Gastrocnemius medialis (tissue), 4 donors: ENCODE results near the gene SCAP.

ENCODE experiments used
- POLR2A ChIP-seq, 2 donors: fragments of 450-650 bp; IDR thresholded peaks; one replicate each; pipeline ENCODE4 v1.6.1; 2017; ENCODE audit warnings: antibody characterized with exemption in 2 of 2, mild to moderate bottlenecking in 2 of 2, moderate library complexity in 2 of 2
- TF ChIP-seq, protein P1 (sequence below), 5 experiments: fragments of 450-650 bp in 3 of 5; fragments of 200-600 bp in 2 of 5; sonication (generic) in 2 of 5; IDR thresholded peaks in 4 of 5; conservative IDR thresholded peaks in 1 of 5; 1 replicate in 4 of 5; 2 replicates in 1 of 5; pipeline ENCODE4 v1.5.1; 2016 to 2019; ENCODE audit warnings: antibody characterized with exemption in 5 of 5, mild to moderate bottlenecking in 3 of 5, moderate library complexity in 3 of 5

DNA sequence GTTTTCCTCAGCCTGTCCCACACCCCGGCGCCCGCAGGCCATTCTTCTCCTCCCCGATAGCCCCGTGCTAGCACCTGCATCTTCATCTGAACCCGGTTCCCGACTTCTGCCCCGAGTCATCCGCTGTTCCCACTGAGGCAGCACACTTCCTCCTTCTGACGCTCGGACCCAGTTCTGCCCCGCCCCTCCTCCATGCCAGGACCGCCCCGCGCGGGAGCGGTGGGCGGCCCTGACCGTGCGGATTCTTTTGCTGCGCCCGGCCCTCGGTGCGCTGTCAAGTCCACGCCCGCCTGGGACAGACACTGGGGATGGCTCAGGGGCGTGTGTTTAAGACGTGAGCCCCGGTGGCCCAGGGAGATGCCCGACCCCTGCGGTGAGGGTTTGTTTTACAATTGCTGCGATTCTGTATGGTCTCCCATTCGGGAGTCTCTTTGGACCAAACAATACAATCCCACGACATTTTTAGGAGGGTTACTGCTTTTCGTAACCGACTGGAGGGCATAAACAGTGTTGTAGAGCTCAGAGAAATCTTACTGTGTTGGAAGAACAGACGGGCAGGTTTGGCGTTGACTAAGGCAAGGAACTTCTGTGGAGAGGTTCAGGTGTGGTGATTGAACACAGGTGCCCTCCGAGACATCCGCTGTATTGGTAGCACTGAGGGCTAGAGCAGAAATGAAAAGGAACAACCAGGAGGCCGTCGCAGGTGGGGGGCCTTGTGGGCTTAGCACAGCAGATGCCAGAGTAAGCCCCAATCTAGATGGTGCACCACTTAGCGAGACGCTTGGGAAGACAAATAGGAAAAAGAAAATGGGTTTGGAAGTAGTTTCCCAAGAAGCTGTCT, 94.2 kb downstream of the SCAP start:
- TF ChIP-seq, protein P1, sequence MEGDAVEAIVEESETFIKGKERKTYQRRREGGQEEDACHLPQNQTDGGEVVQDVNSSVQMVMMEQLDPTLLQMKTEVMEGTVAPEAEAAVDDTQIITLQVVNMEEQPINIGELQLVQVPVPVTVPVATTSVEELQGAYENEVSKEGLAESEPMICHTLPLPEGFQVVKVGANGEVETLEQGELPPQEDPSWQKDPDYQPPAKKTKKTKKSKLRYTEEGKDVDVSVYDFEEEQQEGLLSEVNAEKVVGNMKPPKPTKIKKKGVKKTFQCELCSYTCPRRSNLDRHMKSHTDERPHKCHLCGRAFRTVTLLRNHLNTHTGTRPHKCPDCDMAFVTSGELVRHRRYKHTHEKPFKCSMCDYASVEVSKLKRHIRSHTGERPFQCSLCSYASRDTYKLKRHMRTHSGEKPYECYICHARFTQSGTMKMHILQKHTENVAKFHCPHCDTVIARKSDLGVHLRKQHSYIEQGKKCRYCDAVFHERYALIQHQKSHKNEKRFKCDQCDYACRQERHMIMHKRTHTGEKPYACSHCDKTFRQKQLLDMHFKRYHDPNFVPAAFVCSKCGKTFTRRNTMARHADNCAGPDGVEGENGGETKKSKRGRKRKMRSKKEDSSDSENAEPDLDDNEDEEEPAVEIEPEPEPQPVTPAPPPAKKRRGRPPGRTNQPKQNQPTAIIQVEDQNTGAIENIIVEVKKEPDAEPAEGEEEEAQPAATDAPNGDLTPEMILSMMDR (IDR thresholded peaks at IDR 0.05 in 4 of 5, conservative IDR thresholded peaks at IDR 0.05 in 1 of 5), result peak in 1 of 5 experiments; percentile 0
- no peak for TF ChIP-seq POLR2A (IDR thresholded peaks at IDR 0.05)
